Heart left ventricle (tissue), 13 donors: ENCODE data around the gene CRY1.

Source experiments
- CTCF ChIP-seq, 12 donors: fragments of 200-600 bp; sonication (generic) in 4 of 12; IDR thresholded peaks; one replicate each; pipeline versions ENCODE4 v1.5.0 to v1.8.0; 2018 to 2022; ENCODE audit warnings: antibody characterized with exemption in 12 of 12, mild to moderate bottlenecking in 5 of 12
- POLR2A ChIP-seq, 2 donors: fragments of 450-650 bp; IDR thresholded peaks; one replicate each; pipeline ENCODE4 v1.6.1; 2017; ENCODE audit warnings: antibody characterized with exemption in 2 of 2, mild to moderate bottlenecking in 2 of 2, moderate library complexity in 2 of 2
- donor health status: ischemic (EF 13 %, LVEDD 7.1; RV severe dilation, severe dysfunction).
- donor health status: DM: no; HTN: yes; CAD: no.
- donor health status: DM: no; HTN: no; CAD: no.
- donor health status: ischemic (EF 25% LVEDD 6.9; RV normal size, moderate dysfunction).
- donor health status: ischemic (EF 25% LVEDD 5.7; RV mildly dilated, moderate dysfunction).
- donor health status: ischemic (EF 35%, LVEDD 5.7; RV mildly dilated, moderate dysfunction).
- donor health status: nonischemic (EF 11% LVEDD 7.7; RV severe dilation, severe dysfunction).
- donor health status: DM: yes; HTN: yes; CAD: no.
- donor health status: PGD.
- donor health status: ischemic (EF 29% LVEDD 5.4; RV normal size, mild dysfunction).
- donor health status: nonischemic (EF 23%, LVEDD 6.1; RV moderate dilation, normal function).

DNA sequence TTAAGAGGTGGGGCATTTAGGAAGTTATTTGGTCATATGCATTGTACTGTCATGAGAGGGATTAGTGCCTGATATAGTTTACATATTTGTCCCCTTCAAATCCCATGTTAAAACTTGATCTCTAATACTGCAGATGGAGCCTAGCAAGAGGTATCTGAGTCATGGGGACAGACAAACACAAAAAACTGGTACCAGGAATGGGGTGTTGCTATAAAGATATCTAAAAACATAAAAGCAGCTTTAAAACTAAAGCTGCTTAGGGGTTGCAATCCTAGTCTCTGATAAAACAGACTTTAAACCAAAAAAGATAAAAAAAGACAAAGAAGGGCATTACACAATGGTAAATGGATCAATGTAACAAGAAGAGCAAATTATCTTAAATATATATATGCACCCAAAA lies 11.6 kb downstream of the CRY1 start:
- TF ChIP-seq CTCF (IDR thresholded peaks at IDR 0.05) (no peak), POLR2A (IDR thresholded peaks at IDR 0.05) (no peak)
